Activated CD8-positive, alpha-beta T cell treated with anti-CD3 and anti-CD28 coated beads, Interleukin-2, amount 10 ng/mL, durations not matched to agents 7 days and 5 days (primary cell): ENCODE measurements around the gene DYRK1A. TPM values are rescaled to one million over a fixed set of nuclear protein-coding genes. Genes with fewer than 3 reads are reported as not detected.

Experiments
- ATAC-seq: fragments of 150-1000 bp; cut with Tn5 transposase; one replicate; pipeline ENCODE4 v1.10.0; 2021; ENCODE audit warnings: moderate library complexity
- CTCF ChIA-PET: fragments of 350-600 bp; sonication (Branson Sonifier 250); formaldehyde crosslinking; loops from one replicate; lab custom pipeline; 2021; ENCODE audit warnings: antibody characterized with exemption; lab: Charles Lee
- POLR2A ChIA-PET: fragments of 350-600 bp; sonication (Branson Sonifier 250); formaldehyde crosslinking; loops from one replicate; lab custom pipeline; 2021; ENCODE audit warnings: antibody characterized with exemption; lab: Charles Lee
- DNase-seq: peaks from one replicate; pipeline ENCODE4 v3.0.0-alpha.2; 2020
- H3K27ac Mint-ChIP-seq: one replicate; pipeline ENCODE4 v1.8.0; 2021; ENCODE audit warnings: mild to moderate bottlenecking, mixed read lengths
- H3K27me3 Mint-ChIP-seq: one replicate; pipeline ENCODE4 v1.8.0; 2021; ENCODE audit warnings: low read depth, mixed read lengths
- H3K36me3 Mint-ChIP-seq: one replicate; pipeline ENCODE4 v1.8.0; 2021; ENCODE audit warnings: low read depth, mixed read lengths
- H3K4me1 Mint-ChIP-seq: one replicate; pipeline ENCODE4 v1.8.0; 2021; ENCODE audit warnings: low read depth, mixed read lengths
- H3K4me3 Mint-ChIP-seq: one replicate; pipeline ENCODE4 v1.8.0; 2021; ENCODE audit warnings: mild to moderate bottlenecking, mixed read lengths
- H3K9me3 Mint-ChIP-seq: one replicate; pipeline ENCODE4 v1.8.0; 2022; ENCODE audit warnings: mixed read lengths; ENCODE audit not compliant: insufficient read depth
- total RNA-seq, 2 experiments: library from RNA; stranded (reverse); gene quantifications; one replicate each; pipeline ENCODE4 v1.2.3, GENCODE V29; 2021

DYRK1A gene
- total RNA-seq, 2 experiments from 2014 or later: 83.2 to 86.1 TPM

GRCh38 chr21:37423103-37423502 lies 56.5 kb downstream of the DYRK1A start:
- ATAC-seq: no peak
- no peaks in the 10 kb centered on the region for H3K27me3 Mint-ChIP-seq
- CTCF ChIA-PET: interaction anchor here (0.7 kb wide), 1 partner anchor 13 kb away, joined by 3 read pairs; no protein-coding TSS in a partner anchor

GRCh38 chr21:37424396-37424795 lies 57.8 kb downstream of the DYRK1A start:
- ChIA-PET CTCF (no interaction called here), POLR2A (no interaction called here)
- DNase-seq (no peak), ATAC-seq (no peak)
- Mint-ChIP-seq H3K27me3 (no peaks in the 10 kb centered on the region), H3K9me3 (peaks cover 3% of the 10 kb centered on the region), H3K4me1 (peaks cover 22% of the 10 kb centered on the region), H3K27ac (no peak overlapping the region), H3K4me3 (no peak overlapping the region), H3K36me3 (peaks cover 64% of the 10 kb centered on the region)

More at GRCh38 chr21:37423103-37423502, 56.5 kb downstream of the DYRK1A start:
- Mint-ChIP-seq H3K4me3 (no peak overlapping the region), H3K27ac (no peak overlapping the region), H3K4me1 (peaks cover 27% of the 10 kb centered on the region), H3K9me3 (peaks cover 3% of the 10 kb centered on the region), H3K36me3 (peaks cover 59% of the 10 kb centered on the region)
- no peak for DNase-seq
- POLR2A ChIA-PET: no interaction called here

GRCh38 chr21:37425001-37425400 lies 58.4 kb downstream of the DYRK1A start:
- ChIA-PET POLR2A (no interaction called here), CTCF (no interaction called here)
- ATAC-seq (no peak), DNase-seq (no peak)
- peaks cover 18% of the 10 kb centered on the region for H3K4me1 Mint-ChIP-seq
- no peak overlapping the region for H3K27ac Mint-ChIP-seq
- H3K36me3 Mint-ChIP-seq: peaks cover 66% of the 10 kb centered on the region
- no peak overlapping the region for H3K4me3 Mint-ChIP-seq
- no peaks in the 10 kb centered on the region for H3K27me3 Mint-ChIP-seq
- H3K9me3 Mint-ChIP-seq: peaks cover 3% of the 10 kb centered on the region

GRCh38 chr21:37425684-37426083 lies 59.1 kb downstream of the DYRK1A start:
- ChIA-PET POLR2A (no interaction called here), CTCF (no interaction called here)
- H3K27ac Mint-ChIP-seq: no peak overlapping the region
- H3K9me3 Mint-ChIP-seq: peaks cover 3% of the 10 kb centered on the region
- no peak overlapping the region for H3K4me3 Mint-ChIP-seq
- DNase-seq (no peak), ATAC-seq (no peak)
- peaks cover 22% of the 10 kb centered on the region for H3K4me1 Mint-ChIP-seq
- peaks cover 65% of the 10 kb centered on the region for H3K36me3 Mint-ChIP-seq
- no peaks in the 10 kb centered on the region for H3K27me3 Mint-ChIP-seq

- ATAC-seq (no peak), DNase-seq (no peak)
- H3K27me3 Mint-ChIP-seq: no peaks in the 10 kb centered on the region
- ChIA-PET CTCF (no interaction called here), POLR2A (no interaction called here)
- H3K4me3 Mint-ChIP-seq: no peak overlapping the region
- peaks cover 30% of the 10 kb centered on the region for H3K4me1 Mint-ChIP-seq
- peaks cover 68% of the 10 kb centered on the region for H3K36me3 Mint-ChIP-seq
- peaks cover 3% of the 10 kb centered on the region for H3K9me3 Mint-ChIP-seq
- H3K27ac Mint-ChIP-seq: no peak overlapping the region
These were observed 60.6 kb downstream of the DYRK1A start for GRCh38 chr21:37427221-37427620.

- Mint-ChIP-seq H3K36me3 (peaks cover 60% of the 10 kb centered on the region), H3K27ac (no peak overlapping the region), H3K9me3 (peaks cover 3% of the 10 kb centered on the region), H3K27me3 (no peaks in the 10 kb centered on the region), H3K4me3 (no peak overlapping the region), H3K4me1 (peaks cover 38% of the 10 kb centered on the region)
- ChIA-PET CTCF (interaction anchor here (1.2 kb wide), 1 partner anchor 34 kb away, joined by 3 read pairs; no protein-coding TSS in a partner anchor), POLR2A (interaction anchor here (0.6 kb wide), 1 partner anchor 10 kb away, joined by 3 read pairs; no protein-coding TSS in a partner anchor)
- no peak for DNase-seq
- peak; percentile 27 for ATAC-seq
These were observed 62.8 kb downstream of the DYRK1A start for GRCh38 chr21:37429356-37429755.

- peaks cover 57% of the 10 kb centered on the region for H3K36me3 Mint-ChIP-seq
- ATAC-seq (no peak), DNase-seq (no peak)
- H3K27ac Mint-ChIP-seq: no peak overlapping the region
- POLR2A ChIA-PET: no interaction called here
- H3K4me1 Mint-ChIP-seq: peaks cover 38% of the 10 kb centered on the region
- peaks cover 3% of the 10 kb centered on the region for H3K9me3 Mint-ChIP-seq
- CTCF ChIA-PET: interaction anchor here (1.2 kb wide), 1 partner anchor 33 kb away, joined by 3 read pairs; no protein-coding TSS in a partner anchor
- H3K4me3 Mint-ChIP-seq: no peak overlapping the region
- H3K27me3 Mint-ChIP-seq: no peaks in the 10 kb centered on the region
These were observed 63.7 kb downstream of the DYRK1A start for GRCh38 chr21:37430184-37430821.

- Mint-ChIP-seq H3K27ac (no peak overlapping the region), H3K27me3 (no peaks in the 10 kb centered on the region), H3K9me3 (no peaks in the 10 kb centered on the region), H3K4me3 (no peak overlapping the region), H3K36me3 (peaks cover 48% of the 10 kb centered on the region), H3K4me1 (peaks cover 33% of the 10 kb centered on the region)
- DNase-seq (no peak), ATAC-seq (no peak)
- POLR2A ChIA-PET: interaction anchor here (1.1 kb wide), 1 partner anchor 23 kb away, joined by 6 read pairs; no protein-coding TSS in a partner anchor
- CTCF ChIA-PET: interaction anchor here (1.1 to 1.8 kb wide), 3 partner anchors 9 to 267 kb away, joined by 3 to 4 read pairs (median 3); no protein-coding TSS in a partner anchor
These were observed 64.7 kb downstream of the DYRK1A start for GRCh38 chr21:37431243-37431642.

GRCh38 chr21:37432710-37433455 lies 66.3 kb downstream of the DYRK1A start:
- peaks cover 38% of the 10 kb centered on the region for H3K36me3 Mint-ChIP-seq
- POLR2A ChIA-PET: no interaction called here
- H3K4me1 Mint-ChIP-seq: peaks cover 37% of the 10 kb centered on the region
- DNase-seq (no peak), ATAC-seq (no peak)
- H3K9me3 Mint-ChIP-seq: no peaks in the 10 kb centered on the region
- H3K27ac Mint-ChIP-seq: no peak overlapping the region
- CTCF ChIA-PET: interaction anchor here (1.1 to 1.8 kb wide), 3 partner anchors 11 to 131 kb away, joined by 3 to 4 read pairs (median 3); no protein-coding TSS in a partner anchor
- no peaks in the 10 kb centered on the region for H3K27me3 Mint-ChIP-seq
- H3K4me3 Mint-ChIP-seq: no peak overlapping the region

- Mint-ChIP-seq H3K9me3 (no peaks in the 10 kb centered on the region), H3K4me1 (peaks cover 39% of the 10 kb centered on the region), H3K27me3 (no peaks in the 10 kb centered on the region), H3K36me3 (peaks cover 36% of the 10 kb centered on the region), H3K27ac (no peak overlapping the region), H3K4me3 (no peak overlapping the region)
- ChIA-PET CTCF (interaction anchor here (1.1 kb wide), 1 partner anchor 130 kb away, joined by 3 read pairs; no protein-coding TSS in a partner anchor), POLR2A (no interaction called here)
- ATAC-seq (no peak), DNase-seq (no peak)
These were observed 66.9 kb downstream of the DYRK1A start for GRCh38 chr21:37433456-37433840.

- Mint-ChIP-seq H3K9me3 (no peaks in the 10 kb centered on the region), H3K27me3 (no peaks in the 10 kb centered on the region), H3K4me1 (peaks cover 42% of the 10 kb centered on the region), H3K4me3 (no peak overlapping the region), H3K27ac (no peak overlapping the region), H3K36me3 (peaks cover 35% of the 10 kb centered on the region)
- CTCF ChIA-PET: interaction anchor here (0.9 to 1.3 kb wide), 5 partner anchors 28 to 268 kb away, joined by 3 to 5 read pairs (median 3); no protein-coding TSS in a partner anchor
- POLR2A ChIA-PET: no interaction called here
- ATAC-seq: peak; percentile 99
- peak; percentile 68 for DNase-seq
These were observed 68.5 kb downstream of the DYRK1A start for GRCh38 chr21:37435120-37435519.
